Ectodermal cell (in vitro differentiated cells): ENCODE data around the gene SMAD7.

ENCODE experiments used
- H3K27ac ChIP-seq: 2 replicates; pipeline ENCODE4 v1.7.0; 2013; ENCODE audit warnings: mild to moderate bottlenecking, low read depth, low read length; ENCODE audit not compliant: insufficient read depth, poor library complexity, severe bottlenecking
- H3K27me3 ChIP-seq: 2 replicates; pipeline ENCODE4 v1.7.0; 2013; ENCODE audit warnings: mild to moderate bottlenecking, low read length; ENCODE audit not compliant: insufficient read depth, control insufficient read depth, poor library complexity, severe bottlenecking
- H3K36me3 ChIP-seq: one replicate; pipeline ENCODE4 v1.7.0; 2013; ENCODE audit warnings: low read length; ENCODE audit not compliant: control insufficient read depth, insufficient read depth
- H3K4me1 ChIP-seq: one replicate; pipeline ENCODE4 v1.7.0; 2013; ENCODE audit warnings: low read length; ENCODE audit not compliant: control insufficient read depth, insufficient read depth
- H3K4me3 ChIP-seq: 2 replicates; pipeline ENCODE4 v1.7.0; 2013; ENCODE audit warnings: low read depth, low read length, control low read depth; ENCODE audit not compliant: insufficient read depth
- H3K9me3 ChIP-seq: 2 replicates; pipeline ENCODE4 v1.7.0; 2013; ENCODE audit warnings: mild to moderate bottlenecking, low read length, moderate library complexity; ENCODE audit not compliant: control insufficient read depth
- WGBS, 2 experiments: methylation state at CpG; one replicate each; pipeline ENCODE4 v1.1.7; 2013; ENCODE audit warnings: missing lambda C conversion rate in 2 of 2; 5-methylcytosine and 5-hydroxymethylcytosine counted together

Gene SMAD7

GRCh38 chr18:48886520-48887293 lies 64.1 kb downstream of the SMAD7 start:
- H3K4me3 ChIP-seq = no peak overlapping the region
- 92 to 93% methylated on average over 8 of the region's 8 CpGs for WGBS, 2 experiments
- no peaks in the 10 kb centered on the region for H3K36me3 ChIP-seq
- H3K4me1 ChIP-seq = peaks cover 22% of the 10 kb centered on the region
- H3K9me3 ChIP-seq = no peaks in the 10 kb centered on the region
- H3K27ac ChIP-seq = no peak overlapping the region
- no peaks in the 10 kb centered on the region for H3K27me3 ChIP-seq

DNA sequence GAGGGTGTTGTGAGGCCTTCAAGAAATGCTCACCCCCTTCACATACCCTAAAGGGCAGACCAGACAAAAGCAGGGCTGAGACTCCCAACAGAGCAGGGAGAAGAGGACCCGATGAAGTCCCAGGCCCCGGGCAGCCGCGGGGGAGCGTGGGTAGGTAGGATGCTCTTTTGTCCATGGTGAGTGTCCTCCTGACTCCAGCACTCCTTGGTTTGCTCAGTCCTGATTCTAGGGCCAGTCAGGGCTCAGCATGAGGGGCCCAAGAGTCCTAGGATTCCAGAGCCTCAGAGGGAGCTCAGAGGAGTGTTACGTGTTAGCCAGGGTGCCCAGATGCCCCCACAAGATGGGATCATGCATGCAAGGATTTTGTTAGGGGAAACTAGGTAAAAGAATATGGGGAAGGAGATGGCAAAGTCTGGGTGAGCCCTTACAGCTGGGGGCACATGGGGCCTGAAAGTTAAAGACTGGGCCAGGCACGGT lies 64.8 kb downstream of the SMAD7 start:
- Histone ChIP-seq H3K4me1 (peaks cover 22% of the 10 kb centered on the region), H3K27ac (no peak overlapping the region), H3K36me3 (no peaks in the 10 kb centered on the region), H3K4me3 (no peak overlapping the region), H3K27me3 (no peaks in the 10 kb centered on the region), H3K9me3 (no peaks in the 10 kb centered on the region)
- WGBS, 2 experiments = 90 to 94% methylated on average over 7 of the region's 7 CpGs

GRCh38 chr18:48885266-48885923 lies 65.4 kb downstream of the SMAD7 start:
- H3K36me3 ChIP-seq = no peaks in the 10 kb centered on the region
- WGBS, 2 experiments = 92 to 95% methylated on average over 8 to 11 of the region's 11 CpGs
- peaks cover 22% of the 10 kb centered on the region for H3K4me1 ChIP-seq
- H3K9me3 ChIP-seq = no peaks in the 10 kb centered on the region
- no peak overlapping the region for H3K4me3 ChIP-seq
- no peaks in the 10 kb centered on the region for H3K27me3 ChIP-seq
- H3K27ac ChIP-seq = no peak overlapping the region

- 89 to 92% methylated on average over 4 of the region's 4 CpGs for WGBS, 2 experiments
- Histone ChIP-seq H3K27ac (no peak overlapping the region), H3K27me3 (no peaks in the 10 kb centered on the region), H3K4me1 (peaks cover 20% of the 10 kb centered on the region), H3K9me3 (no peaks in the 10 kb centered on the region), H3K4me3 (no peak overlapping the region), H3K36me3 (no peaks in the 10 kb centered on the region)
These were observed 66.0 kb downstream of the SMAD7 start for GRCh38 chr18:48884771-48885170.

- Histone ChIP-seq H3K4me1 (peaks cover 16% of the 10 kb centered on the region), H3K27ac (no peak overlapping the region), H3K4me3 (no peak overlapping the region), H3K36me3 (no peaks in the 10 kb centered on the region), H3K9me3 (no peaks in the 10 kb centered on the region), H3K27me3 (no peaks in the 10 kb centered on the region)
- 94% methylated on average over 4 of the region's 4 CpGs for WGBS, 2 experiments
These were observed 66.5 kb downstream of the SMAD7 start for GRCh38 chr18:48884306-48884705.

DNA sequence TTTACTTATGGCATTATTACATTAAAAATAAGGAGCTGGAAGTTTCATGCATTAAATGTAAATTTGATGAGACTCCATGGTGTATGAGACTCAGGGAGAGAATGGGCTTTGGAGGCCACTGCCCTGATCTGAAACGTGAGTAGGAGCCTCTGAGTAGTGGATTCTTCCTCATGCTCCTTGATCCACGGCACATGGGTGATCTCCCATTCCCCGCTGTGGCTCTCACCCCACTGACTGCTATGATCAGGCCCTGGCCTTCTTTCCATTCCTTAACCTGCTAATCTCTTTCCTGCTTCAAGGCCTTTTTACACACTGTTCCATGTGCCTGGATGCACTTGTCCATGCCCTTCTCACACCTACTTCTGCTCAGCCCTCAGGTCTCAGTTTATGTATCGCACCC lies 68.4 kb downstream of the SMAD7 start:
- H3K36me3 ChIP-seq = no peaks in the 10 kb centered on the region
- H3K9me3 ChIP-seq = no peaks in the 10 kb centered on the region
- WGBS, 2 experiments = 93 to 94% methylated on average over 4 of the region's 4 CpGs
- no peaks in the 10 kb centered on the region for H3K27me3 ChIP-seq
- no peak overlapping the region for H3K27ac ChIP-seq
- no peak overlapping the region for H3K4me3 ChIP-seq
- H3K4me1 ChIP-seq = no peaks in the 10 kb centered on the region

DNA sequence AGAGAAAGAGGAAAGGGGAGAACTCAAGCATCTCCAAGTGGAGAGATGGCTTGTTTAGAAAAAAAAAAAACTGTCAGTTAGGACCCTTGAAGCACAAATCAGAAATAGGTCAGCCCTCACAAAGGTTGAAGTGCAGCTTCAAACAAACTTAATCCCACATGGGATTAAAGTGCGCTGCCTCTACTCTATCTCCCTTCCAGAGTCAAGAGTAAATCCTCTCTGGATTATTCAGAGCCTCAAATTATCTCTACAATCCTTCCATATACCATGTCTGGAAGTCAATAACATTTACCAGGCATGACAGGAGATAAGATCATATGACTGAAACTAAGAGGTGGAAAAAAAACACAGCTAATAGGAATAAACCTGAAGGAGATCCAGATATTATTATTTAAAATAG lies 69.8 kb downstream of the SMAD7 start:
- 90 to 100% methylated on average over 1 of the region's 1 CpG for WGBS, 2 experiments
- H3K27ac ChIP-seq = no peak overlapping the region

DNA sequence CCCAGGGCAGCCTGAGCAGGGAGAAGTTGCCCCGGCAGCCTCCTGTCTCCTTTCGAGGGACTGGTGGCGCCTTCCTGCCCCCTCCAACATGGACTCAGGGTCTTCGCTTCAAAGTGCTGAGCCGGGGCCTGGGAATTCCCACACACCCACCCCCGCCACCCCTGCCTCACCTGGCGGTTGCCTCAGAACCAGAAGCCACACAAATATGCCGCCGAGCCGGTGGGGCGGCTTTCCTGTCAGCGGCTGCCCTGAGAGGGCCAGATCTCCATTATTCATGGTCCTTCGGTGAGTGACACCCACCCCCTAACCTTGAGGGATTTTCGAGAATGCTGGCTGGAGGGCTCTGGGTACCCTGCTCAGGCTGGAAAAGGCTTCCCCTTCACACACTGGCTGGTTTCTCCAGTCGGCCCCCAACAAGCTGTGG lies 71.7 kb downstream of the SMAD7 start:
- no peaks in the 10 kb centered on the region for H3K36me3 ChIP-seq
- H3K4me3 ChIP-seq = no peak overlapping the region
- H3K27ac ChIP-seq = no peak overlapping the region
- no peaks in the 10 kb centered on the region for H3K9me3 ChIP-seq
- H3K4me1 ChIP-seq = no peaks in the 10 kb centered on the region
- 77 to 79% methylated on average over 15 of the region's 15 CpGs for WGBS, 2 experiments
- no peaks in the 10 kb centered on the region for H3K27me3 ChIP-seq

More for the DNA sequence above, 69.8 kb downstream of the SMAD7 start:
- no peaks in the 10 kb centered on the region for H3K27me3 ChIP-seq
- no peaks in the 10 kb centered on the region for H3K9me3 ChIP-seq
- no peak overlapping the region for H3K4me3 ChIP-seq
- no peaks in the 10 kb centered on the region for H3K4me1 ChIP-seq
- H3K36me3 ChIP-seq = no peaks in the 10 kb centered on the region

DNA sequence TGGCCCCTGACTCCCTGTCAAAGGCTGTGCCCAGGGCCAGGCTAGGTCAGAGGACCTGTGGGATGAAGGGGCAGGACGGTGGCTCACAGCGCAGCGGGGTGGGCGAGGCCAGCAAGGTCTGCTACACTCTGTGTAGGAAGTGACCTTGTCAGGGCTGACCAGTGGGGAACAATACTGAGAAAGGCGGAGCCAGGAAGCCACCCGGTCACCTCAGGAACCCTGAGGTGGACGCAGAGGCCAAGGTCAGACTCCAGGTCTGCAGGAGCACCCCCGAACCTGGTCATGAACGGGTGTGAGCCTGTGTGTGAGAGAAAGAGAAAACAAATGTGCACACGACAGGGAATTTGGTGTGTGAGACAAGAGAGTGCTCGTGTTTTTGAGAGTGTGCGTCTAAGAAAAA lies 72.3 kb downstream of the SMAD7 start:
- Histone ChIP-seq H3K27me3 (no peaks in the 10 kb centered on the region), H3K4me1 (no peaks in the 10 kb centered on the region), H3K27ac (no peak overlapping the region), H3K4me3 (no peak overlapping the region), H3K9me3 (no peaks in the 10 kb centered on the region), H3K36me3 (no peaks in the 10 kb centered on the region)
- WGBS, 2 experiments = 90 to 94% methylated on average over 12 of the region's 12 CpGs

GRCh38 chr18:48877941-48878340 lies 72.8 kb downstream of the SMAD7 start:
- Histone ChIP-seq H3K4me3 (no peak overlapping the region), H3K36me3 (no peaks in the 10 kb centered on the region), H3K27ac (no peak overlapping the region), H3K9me3 (no peaks in the 10 kb centered on the region), H3K4me1 (no peaks in the 10 kb centered on the region), H3K27me3 (no peaks in the 10 kb centered on the region)
- 96 to 97% methylated on average over 3 of the region's 3 CpGs for WGBS, 2 experiments
